HepG2 (cell line): ENCODE results near the gene TMEM214. TPM values are rescaled to one million over a fixed set of nuclear protein-coding genes. Genes with fewer than 3 reads are reported as not detected.

ENCODE experiments used
- ATAC-seq: fragments of 200-7000 bp; cut with Tn5 transposase; 3 replicates; pipeline ENCODE4 v1.9.1; 2020; ENCODE audit warnings: mild to moderate bottlenecking, moderate library complexity
- BruUV-seq: library from RNA; stranded (reverse); fragments of 400-500 nt; replicated peaks from 2 replicates; lab custom pipeline; 2021; lab: Mats Ljungman, UMichigan
- CTCF ChIA-PET: fragments of 300-600 bp; formaldehyde crosslinking; extraction: SDS; loops from one replicate; lab custom pipeline; 2021; ENCODE audit warnings: low total read pairs, inconsistent platforms, low intra/inter-chr PET ratio; lab: Yijun Ruan, JAX
- POLR2A ChIA-PET: fragments of 350-600 bp; sonication (Branson Sonifier 250); formaldehyde crosslinking; loops from one replicate; lab custom pipeline; 2020; ENCODE audit warnings: antibody characterized with exemption, inconsistent platforms; lab: Yijun Ruan, JAX
- DNase-seq: peaks from one replicate; pipeline ENCODE4 v3.0.0-alpha.2; 2015; ENCODE audit warnings: low spot score
- FAIRE-seq: peaks from 3 replicates; lab custom pipeline; 2011; peaks lifted over from hg19 to GRCh38; lab: Jason Lieb, UNC
- H2AFZ ChIP-seq: one replicate; pipeline ENCODE4 v1.6.1; 2011; ENCODE audit warnings: low read length, inconsistent platforms
- H3K27ac ChIP-seq: fragments of 300-600 bp; 3 replicates; pipeline ENCODE4 v1.8.0; 2011; ENCODE audit warnings: mixed run types, mild to moderate bottlenecking, mixed read lengths, low read length, inconsistent platforms; ENCODE audit not compliant: insufficient read depth; ENCODE audit errors: extremely low read length
- H3K27me3 ChIP-seq, 2 experiments: fragments of 200-600 bp in 1 of 2; 2 replicates in 1 of 2; 3 replicates in 1 of 2; pipeline versions ENCODE4 v1.6.0 to v1.8.0; 2011; ENCODE audit warnings: low read length in 2 of 2, mild to moderate bottlenecking in 2 of 2, moderate library complexity in 2 of 2, inconsistent platforms in 1 of 2; ENCODE audit not compliant: insufficient read depth in 2 of 2, control insufficient read depth in 1 of 2
- H3K36me3 ChIP-seq, 2 experiments: fragments of 200-600 bp in 1 of 2; replicated peaks in 1 of 2; 2 replicates in 1 of 2; 3 replicates in 1 of 2; pipeline versions ENCODE4 v1.5.1 to v1.8.0; 2011; ENCODE audit warnings: low read length in 2 of 2, inconsistent platforms in 1 of 2; ENCODE audit not compliant: insufficient read depth in 2 of 2, control insufficient read depth in 1 of 2
- H3K4me1 ChIP-seq: 2 replicates; pipeline ENCODE4 v1.5.1; 2012; ENCODE audit warnings: low read length, inconsistent platforms; ENCODE audit not compliant: insufficient read depth
- H3K4me2 ChIP-seq: 2 replicates; pipeline ENCODE4 v1.6.0; 2011; ENCODE audit warnings: low read depth, low read length, inconsistent platforms
- H3K4me3 ChIP-seq, 3 experiments: fragments of 200-600 bp in 1 of 3; sonication (generic), shearing (Covaris generic) in 1 of 3; replicated peaks in 1 of 3; 2 replicates each; pipeline ENCODE4 v1.5.1; 2011 to 2016; ENCODE audit warnings: low read length in 3 of 3, inconsistent platforms in 2 of 3, low read depth in 2 of 3, mild to moderate bottlenecking in 2 of 3, control low read depth in 1 of 3, mixed read lengths in 1 of 3; ENCODE audit not compliant: insufficient read depth in 1 of 3
- H3K79me2 ChIP-seq: one replicate; pipeline ENCODE4 v1.6.1; 2011; ENCODE audit warnings: low read length, inconsistent platforms; ENCODE audit not compliant: insufficient read depth
- H3K9ac ChIP-seq: 2 replicates; pipeline ENCODE4 v1.6.0; 2011; ENCODE audit warnings: mild to moderate bottlenecking, low read depth, low read length, inconsistent platforms; ENCODE audit not compliant: insufficient read depth
- H3K9me3 ChIP-seq: 2 replicates; pipeline ENCODE4 v1.5.1; 2012; ENCODE audit warnings: mild to moderate bottlenecking, low read length
- H4K20me1 ChIP-seq: 2 replicates; pipeline ENCODE4 v1.6.0; 2011; ENCODE audit warnings: inconsistent platforms, mild to moderate bottlenecking, low read length, moderate library complexity; ENCODE audit not compliant: insufficient read depth
- AGO2 ChIP-seq: fragments of 200-400 bp; formaldehyde crosslinking; optimal IDR thresholded peaks from 2 replicates; pipeline ENCODE3; 2017; ENCODE audit warnings: mild to moderate bottlenecking, low read depth, low read length, moderate library complexity
- CBX5 ChIP-seq: sonication (generic); formaldehyde crosslinking; IDR thresholded peaks from 2 replicates; pipeline ENCODE4 v1.4.0; 2020; ENCODE audit warnings: missing genetic modification reagents, borderline replicate concordance
- NFE2L2 ChIP-seq: fragments of 150-350 bp; IDR thresholded peaks from 2 replicates; pipeline ENCODE4 v1.6.1; 2014; ENCODE audit warnings: low read length
- POLR2A ChIP-seq, 2 experiments: IDR thresholded peaks; 2 replicates each; pipeline ENCODE4 v1.6.1; 2011; ENCODE audit warnings: low read depth in 2 of 2, low read length in 2 of 2, mild to moderate bottlenecking in 1 of 2, moderate library complexity in 1 of 2; ENCODE audit not compliant: insufficient read depth in 1 of 2
- POLR2G ChIP-seq: fragments of 200-400 bp; formaldehyde crosslinking; IDR thresholded peaks from 2 replicates; pipeline ENCODE4 v1.6.1; 2018; ENCODE audit warnings: mild to moderate bottlenecking, low read depth, low read length, moderate library complexity
- RBM22 ChIP-seq: fragments of 200-400 bp; formaldehyde crosslinking; optimal IDR thresholded peaks from 2 replicates; pipeline ENCODE3; 2017; ENCODE audit warnings: mild to moderate bottlenecking, low read length, moderate library complexity
- ZNF180 ChIP-seq: sonication (generic); formaldehyde crosslinking; IDR thresholded peaks from 2 replicates; pipeline ENCODE4 v1.4.0; 2020; ENCODE audit warnings: low read depth, missing genetic modification reagents, borderline replicate concordance
- ZNF782 ChIP-seq: sonication (generic); formaldehyde crosslinking; IDR thresholded peaks from 2 replicates; pipeline ENCODE4 v1.4.0; 2020; ENCODE audit warnings: missing genetic modification reagents, mild to moderate bottlenecking, borderline replicate concordance
- WGBS: methylation state at CpG from one replicate; pipeline ENCODE4 v1.1.6; 2017; ENCODE audit warnings: low lambda C conversion rate; 5-methylcytosine and 5-hydroxymethylcytosine counted together
- in situ Hi-C: cut with HindIII; loops from 2 replicates; pipeline ENCODE4 v1.10.0; 2017; ENCODE audit warnings: low pct_unique_long_range_greater_than_20kb; ENCODE audit not compliant: extremely low pct_ligation_motif_present
- intact Hi-C: fragments of 100-400 bp; cut with micrococcal nuclease; formaldehyde crosslinking; loops from one replicate; pipeline ENCODE4 v1.10.0; 2022; ENCODE audit not compliant: unreplicated experiment
- polyA plus RNA-seq, 8 experiments: library from polyadenylated mRNA; depleted of rRNA in 3 of 8; stranded (reverse) in 7 of 8; unstranded in 1 of 8; fragments of >200 nt; fragmentation: Illumina TruSeq in 4 of 8; extraction: Trizol in 4 of 8; gene quantifications; 2 replicates each; pipeline versions ENCODE4 v1.2.1 to v1.2.3, GENCODE V29; 2011 to 2016; ENCODE audit warnings: low read depth in 4 of 8, missing spikeins in 1 of 8, mixed read lengths in 1 of 8; ENCODE audit not compliant: insufficient read depth in 1 of 8
- total RNA-seq, 5 experiments: library from RNA; depleted of rRNA; stranded (reverse); fragments of >200 nt; fragmentation: Illumina TruSeq; extraction: Trizol; gene quantifications; 2 replicates each; pipeline ENCODE4 v1.2.3, GENCODE V29; 2016; ENCODE audit warnings: low read depth in 1 of 5
- TF ChIP-seq, protein P1 (sequence below): sonication (generic); formaldehyde crosslinking; IDR thresholded peaks from 2 replicates; pipeline ENCODE4 v1.4.0; 2020; ENCODE audit warnings: low read depth, mild to moderate bottlenecking, missing genetic modification reagents

TMEM214 gene
- total and polyA plus RNA-seq, 2 of the 13 experiments (the other 11 are each of a cell fraction or from before 2014, with no cell fraction given), result 58.3 to 132 TPM

DNA sequence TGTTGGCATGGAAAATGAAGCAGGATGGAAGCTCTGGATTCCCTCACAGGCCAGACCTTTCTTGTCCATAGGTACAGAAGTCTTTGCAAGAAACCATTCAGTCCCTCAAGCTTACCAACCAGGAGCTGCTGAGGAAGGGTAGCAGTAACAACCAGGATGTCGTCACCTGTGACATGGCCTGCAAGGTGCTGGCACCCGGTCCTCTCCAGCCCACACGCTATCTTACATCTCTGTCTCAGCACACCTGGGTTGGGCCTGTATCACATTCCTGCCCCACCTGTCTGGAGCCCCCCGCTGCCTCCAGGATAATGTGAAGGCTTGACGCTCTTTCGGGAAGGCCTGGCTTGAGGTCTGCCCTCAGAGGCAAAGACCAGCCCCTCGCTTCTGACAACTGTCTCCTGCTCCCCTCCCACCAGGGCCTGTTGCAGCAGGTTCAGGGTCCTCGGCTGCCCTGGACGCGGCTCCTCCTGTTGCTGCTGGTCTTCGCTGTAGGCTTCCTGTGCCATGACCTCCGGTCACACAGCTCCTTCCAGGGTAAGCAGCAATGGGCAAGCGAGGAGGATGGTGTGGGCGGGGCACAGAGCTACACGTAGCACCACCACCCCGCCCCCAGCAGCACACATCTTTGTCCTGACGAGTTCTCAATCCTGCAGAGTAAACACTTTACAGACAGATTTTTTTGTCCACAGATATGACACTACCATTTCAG lies 6.0 kb downstream of the TMEM214 start:
- Histone ChIP-seq H3K27ac (no peak overlapping the region), H3K9ac (no peak overlapping the region), H4K20me1 (no peaks in the 10 kb centered on the region; the same call in 1 of the 2 replicates), H3K4me3 (no peak overlapping the region), H3K4me2 (no peak overlapping the region), H3K27me3 (no peaks in the 10 kb centered on the region; a peak in 1 of 5 replicates), H2AFZ (no peak overlapping the region)
- no peak for FAIRE-seq
- no peak for ATAC-seq
- WGBS, result 94% methylated on average over 17 of the region's 17 CpGs
- in situ Hi-C loops, result no loop called here
- no TSS peak for BruUV-seq
- TF ChIP-seq, protein P1, sequence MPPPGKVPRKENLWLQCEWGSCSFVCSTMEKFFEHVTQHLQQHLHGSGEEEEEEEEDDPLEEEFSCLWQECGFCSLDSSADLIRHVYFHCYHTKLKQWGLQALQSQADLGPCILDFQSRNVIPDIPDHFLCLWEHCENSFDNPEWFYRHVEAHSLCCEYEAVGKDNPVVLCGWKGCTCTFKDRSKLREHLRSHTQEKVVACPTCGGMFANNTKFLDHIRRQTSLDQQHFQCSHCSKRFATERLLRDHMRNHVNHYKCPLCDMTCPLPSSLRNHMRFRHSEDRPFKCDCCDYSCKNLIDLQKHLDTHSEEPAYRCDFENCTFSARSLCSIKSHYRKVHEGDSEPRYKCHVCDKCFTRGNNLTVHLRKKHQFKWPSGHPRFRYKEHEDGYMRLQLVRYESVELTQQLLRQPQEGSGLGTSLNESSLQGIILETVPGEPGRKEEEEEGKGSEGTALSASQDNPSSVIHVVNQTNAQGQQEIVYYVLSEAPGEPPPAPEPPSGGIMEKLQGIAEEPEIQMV, result no peak
- 0 out of 4 replicates have a peak, but pooled peaks of 1 of the 2 experiments have one; percentile 28 for TF ChIP-seq POLR2A (IDR thresholded peaks at IDR 0.05; ENCODE audit: insufficient read depth in 1 of 2, low read depth in 2 of 2, low read length in 2 of 2)
- TF ChIP-seq AGO2, result peak; percentile 36
- TF ChIP-seq ZNF782 (CRISPR knock-in tag), result no peak
- no peak for TF ChIP-seq NFE2L2
- TF ChIP-seq, all 625 proteins: peak for 2
- intact Hi-C loops, result loop anchor here (10.0 kb wide), 1 partner anchor 46 kb away; the partner anchor contains the start of gene KHK
- POLR2A ChIA-PET, result interaction anchor here (3.0 kb wide), 1 partner anchor 12 kb away, joined by 19 read pairs; the partner anchor contains the start of gene AGBL5
- Histone ChIP-seq H3K79me2 (peaks cover 24% of the 10 kb centered on the region), H3K36me3 (peaks cover 66 to 80% of the 10 kb centered on the region in 2 experiments), H3K4me1 (peaks cover 24% of the 10 kb centered on the region), H3K9me3 (no peaks in the 10 kb centered on the region)
- no peak for DNase-seq
- CTCF ChIA-PET, result no interaction called here

DNA sequence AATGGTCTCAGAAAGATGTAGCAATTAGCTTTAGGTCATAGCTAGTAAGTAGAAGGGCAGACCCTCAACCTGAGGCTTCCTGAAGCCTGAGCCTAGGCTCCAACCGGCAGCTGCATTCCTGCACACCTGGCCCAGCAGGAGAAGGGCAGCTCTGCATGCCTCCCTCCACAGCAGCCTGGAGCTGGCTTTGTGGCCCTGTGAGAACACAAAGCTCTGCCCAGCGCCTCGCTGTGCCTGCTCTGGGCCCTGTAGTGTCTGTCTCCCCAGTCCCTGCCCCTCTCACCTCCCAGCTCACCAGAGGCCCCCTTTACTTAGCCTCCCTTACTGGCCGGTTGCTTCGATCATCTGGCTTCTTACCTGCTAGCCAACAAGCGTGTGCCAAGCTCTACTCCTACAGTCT lies 6.7 kb downstream of the TMEM214 start:
- no peaks in the 10 kb centered on the region; the same call in 1 of the 2 replicates for H4K20me1 ChIP-seq
- H3K9me3 ChIP-seq, result no peaks in the 10 kb centered on the region
- no peak overlapping the region for H3K4me3 ChIP-seq
- no peak for TF ChIP-seq RBM22
- no peak for TF ChIP-seq CBX5 (CRISPR knock-in tag)
- peak; percentile 39 for TF ChIP-seq POLR2G
- TF ChIP-seq ZNF180 (CRISPR knock-in tag), result no peak
- BruUV-seq, result no TSS peak
- FAIRE-seq (no peak), ATAC-seq (no peak; the same call in 2 of the 3 replicates), DNase-seq (no peak)
- CTCF ChIA-PET, result no interaction called here
- H3K27ac ChIP-seq, result no peak overlapping the region
- H2AFZ ChIP-seq, result no peak overlapping the region
- H3K4me2 ChIP-seq, result no peak overlapping the region
- no peaks in the 10 kb centered on the region for H3K27me3 ChIP-seq
- POLR2A ChIA-PET, result interaction anchor here (3.0 kb wide), 1 partner anchor 11 kb away, joined by 19 read pairs; the partner anchor contains the start of gene AGBL5
- H3K4me1 ChIP-seq, result peaks cover 18% of the 10 kb centered on the region
- peaks cover 18% of the 10 kb centered on the region for H3K79me2 ChIP-seq
- 93% methylated on average over 6 of the region's 6 CpGs for WGBS
- in situ Hi-C loops, result no loop called here
- no peak overlapping the region for H3K9ac ChIP-seq
- H3K36me3 ChIP-seq, result peaks cover 66 to 80% of the 10 kb centered on the region in 2 experiments
- intact Hi-C loops, result loop anchor here (10.0 kb wide), 1 partner anchor 45 kb away; the partner anchor contains the start of gene KHK
